SH-SY5Y (cell line): ENCODE results near the gene WDR70.

Experiments used
- GATA2 ChIP-seq: IDR thresholded peaks from 2 replicates; pipeline ENCODE4 v1.6.1; 2011; ENCODE audit warnings: mild to moderate bottlenecking, low read depth, low read length
- GATA3 ChIP-seq: IDR thresholded peaks from 2 replicates; pipeline ENCODE4 v1.6.1; 2011; ENCODE audit warnings: low read depth, mild to moderate bottlenecking, low read length, moderate library complexity

DNA sequence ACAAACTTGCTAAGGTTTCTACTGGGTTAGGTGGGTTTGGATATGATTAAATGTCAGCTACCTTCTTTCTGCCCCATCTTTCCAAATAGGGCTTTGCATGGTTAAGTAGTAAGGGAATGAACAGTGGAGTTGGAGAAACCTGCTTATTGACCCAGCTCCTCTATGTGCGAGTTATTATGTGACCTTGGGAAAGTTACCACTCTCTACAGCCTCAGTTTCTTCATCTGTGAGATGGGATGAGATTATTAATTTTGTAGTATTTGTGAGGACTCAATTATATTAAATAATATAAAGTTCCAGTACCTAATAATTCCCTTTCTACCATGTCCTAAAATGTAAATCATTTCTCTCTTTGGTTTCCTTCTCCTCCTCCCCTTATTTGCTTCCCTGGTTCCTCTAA lies 337.3 kb downstream of the WDR70 start:
- no peak for TF ChIP-seq GATA3
- no peak for TF ChIP-seq GATA2
